GM12891 (cell line): ENCODE results near the gene ZNF142.

Experiments used
- POLR2A ChIP-seq: IDR thresholded peaks from 2 replicates; pipeline ENCODE4 v1.6.1; 2011; ENCODE audit warnings: low read depth, low read length, control low read depth
- POLR2AphosphoS5 ChIP-seq: IDR thresholded peaks from 2 replicates; pipeline ENCODE4 v1.6.1; 2011; ENCODE audit warnings: low read depth, low read length, control low read depth
- TAF1 ChIP-seq: IDR thresholded peaks from 2 replicates; pipeline ENCODE4 v1.6.1; 2011; ENCODE audit warnings: low read depth, low read length, control low read depth

- TF ChIP-seq POLR2A, result no peak
- TF ChIP-seq TAF1, result no peak
- TF ChIP-seq POLR2AphosphoS5, result no peak
These were observed 16.6 kb downstream of the ZNF142 start for GRCh38 chr2:218642786-218643185.
